Stromal cell of bone marrow (primary cell): ENCODE measurements around the gene LIMS3.
"Not testable (repeated sequence)": the region's sequence is repeated elsewhere in the genome, so short reads cannot be mapped to it uniquely, and the experiment has no call there.

ENCODE experiments used
- DNase-seq: peaks from one replicate; pipeline ENCODE4 v3.0.0-alpha.2; 2012; ENCODE audit warnings: low read depth

Gene LIMS3

GRCh38 chr2:109924481-109924880, 26.0 kb downstream of the LIMS3 start:
- DNase-seq = not testable (repeated sequence)

DNA sequence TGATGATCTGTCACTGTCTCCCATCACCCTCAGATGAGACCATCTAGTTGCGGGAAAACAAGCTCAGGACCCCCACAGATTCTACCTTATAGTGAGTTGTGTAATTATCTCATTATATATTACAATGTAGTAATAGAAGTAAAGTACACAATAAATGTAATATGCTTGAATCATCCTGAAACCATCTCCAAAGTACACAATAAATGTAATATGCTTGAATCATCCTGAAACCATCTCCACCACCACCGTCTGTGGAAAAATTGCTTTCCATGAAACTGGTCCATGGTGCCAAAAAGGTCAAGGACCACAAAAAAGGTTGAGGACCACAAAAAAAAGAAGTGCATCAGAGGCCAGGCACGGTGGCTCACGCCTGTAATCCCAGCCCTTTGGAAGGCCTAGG, 29.3 kb downstream of the LIMS3 start:
- DNase-seq = not testable (repeated sequence)

GRCh38 chr2:109929222-109929621, 30.7 kb downstream of the LIMS3 start:
- DNase-seq = not testable (repeated sequence)

- not testable (repeated sequence) for DNase-seq
Observed at GRCh38 chr2:109936534-109936933, 38.0 kb downstream of the LIMS3 start.

DNA sequence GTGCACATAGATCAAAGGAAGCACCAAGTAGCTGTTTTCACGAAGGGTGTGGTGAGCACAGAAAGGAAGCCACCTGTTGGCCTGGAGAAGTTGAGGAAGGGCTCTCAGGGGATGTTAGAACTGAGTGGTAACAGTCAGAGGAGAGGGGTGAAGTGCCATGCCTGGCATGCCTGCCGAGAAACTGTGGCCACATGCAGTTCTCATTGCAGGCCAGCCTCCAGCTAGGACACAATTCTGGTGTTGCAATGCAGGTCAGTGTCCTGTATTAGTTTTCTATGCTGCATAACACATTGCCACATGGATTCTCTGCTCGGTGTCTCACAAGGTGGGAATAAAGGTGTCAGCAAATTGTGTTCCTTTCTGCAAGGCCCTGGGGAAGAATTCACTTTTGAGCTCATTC, 46.9 kb downstream of the LIMS3 start:
- not testable (repeated sequence) for DNase-seq

GRCh38 chr2:109947262-109947958, 48.9 kb downstream of the LIMS3 start:
- DNase-seq = not testable (repeated sequence)

DNA sequence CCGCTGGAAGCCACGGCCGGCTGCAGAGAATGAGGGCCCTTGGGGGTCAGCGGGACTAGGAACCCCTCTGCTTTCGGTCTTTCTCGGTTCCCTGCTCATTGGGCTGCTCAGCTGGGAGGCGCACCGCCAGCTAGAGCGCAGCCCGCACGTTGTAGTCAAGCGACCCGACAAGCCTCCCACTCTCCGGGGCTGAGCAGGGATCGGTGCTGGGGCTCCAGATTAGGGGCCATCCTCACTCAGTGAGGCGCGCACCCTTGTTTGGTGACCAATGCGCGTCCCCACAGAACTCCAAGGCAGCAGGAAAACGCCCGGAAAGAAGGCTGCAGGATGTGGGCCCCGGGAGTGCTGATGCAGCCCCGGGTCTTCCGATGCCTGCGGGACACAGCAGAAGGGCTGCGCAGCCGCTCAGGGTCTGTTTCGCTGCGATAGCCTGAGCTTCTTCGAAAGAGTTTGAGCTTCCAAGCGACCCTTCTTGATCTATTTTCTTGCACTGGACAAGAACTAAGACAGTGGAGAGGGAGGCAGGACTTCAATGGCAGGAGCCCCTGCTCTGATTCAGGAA, 49.6 kb downstream of the LIMS3 start:
- DNase-seq = not testable (repeated sequence)

DNA sequence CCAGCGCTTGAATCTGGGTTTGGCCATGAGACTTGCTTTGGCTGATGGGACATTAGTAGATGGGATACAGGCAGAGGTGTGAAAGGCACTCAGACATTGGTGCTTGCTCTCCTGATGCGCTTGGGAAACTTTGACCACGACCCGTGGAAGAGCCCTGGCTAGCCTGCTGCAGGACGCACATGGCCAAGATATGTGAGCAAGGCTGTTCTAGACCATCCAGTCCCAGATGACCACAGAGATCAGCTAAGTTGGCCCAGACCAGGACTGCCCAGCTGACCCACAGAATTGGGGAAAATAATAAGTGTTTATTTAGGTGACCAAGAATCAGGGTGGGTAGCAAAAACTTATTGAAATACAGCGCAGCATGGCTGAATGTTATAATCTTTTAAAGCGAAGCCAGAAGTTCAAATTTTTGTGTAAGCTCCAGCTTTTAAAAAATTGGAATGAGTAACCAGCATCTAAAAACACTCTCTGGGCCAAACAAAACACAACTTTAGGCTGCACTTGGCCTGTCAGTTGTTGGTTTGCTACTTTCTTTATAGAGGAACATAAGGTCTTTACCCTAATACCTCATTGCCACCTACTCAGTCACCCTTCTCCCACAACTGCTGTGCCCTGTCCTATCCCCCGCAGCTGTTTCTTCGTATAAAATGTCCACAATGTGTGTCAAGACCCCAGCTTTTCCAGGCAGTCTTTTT, 51.8 kb downstream of the LIMS3 start:
- not testable (repeated sequence) for DNase-seq

GRCh38 chr2:109963942-109964341, 65.5 kb downstream of the LIMS3 start:
- not testable (repeated sequence) for DNase-seq

DNA sequence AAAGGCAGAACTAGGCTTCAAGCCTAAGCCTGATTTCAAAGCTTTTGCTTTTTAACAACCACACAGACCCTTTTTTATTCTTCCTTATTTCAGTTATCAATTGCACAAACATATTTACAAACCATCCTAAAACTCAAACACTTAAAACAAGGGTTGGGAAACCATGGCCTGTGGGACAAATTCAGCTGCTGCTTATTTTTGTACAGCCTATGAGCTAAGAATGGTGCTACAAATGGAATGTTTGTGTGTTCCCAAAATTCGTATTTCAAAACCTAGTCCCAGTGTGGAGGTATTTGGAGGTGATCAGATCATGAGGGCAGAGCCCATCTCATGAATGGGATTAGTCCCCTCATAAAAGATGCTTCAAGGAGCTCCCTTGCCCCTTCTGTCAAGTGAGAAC, 67.0 kb downstream of the LIMS3 start:
- not testable (repeated sequence) for DNase-seq

GRCh38 chr2:109966107-109966736, 67.7 kb downstream of the LIMS3 start:
- DNase-seq = not testable (repeated sequence)

DNA sequence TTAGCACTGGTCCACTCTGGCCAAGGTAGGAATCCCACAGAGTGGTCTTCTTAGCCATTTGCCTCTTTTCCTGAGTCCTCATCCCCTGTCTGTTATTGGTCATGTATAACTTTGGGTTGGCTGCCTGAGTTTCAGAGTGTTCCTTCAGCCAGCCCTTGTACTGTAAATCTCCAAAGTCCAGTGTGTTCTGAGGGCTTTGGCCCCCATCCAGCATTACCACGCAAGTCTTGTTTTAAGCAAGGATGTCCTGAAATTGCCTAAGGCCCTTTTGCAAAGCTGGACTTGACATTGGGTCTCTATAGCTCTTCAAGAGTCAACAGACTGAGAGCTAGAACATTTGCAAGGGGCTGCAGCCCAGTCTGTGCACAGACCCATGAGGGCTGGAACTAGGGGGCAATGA, 68.4 kb downstream of the LIMS3 start:
- not testable (repeated sequence) for DNase-seq

DNA sequence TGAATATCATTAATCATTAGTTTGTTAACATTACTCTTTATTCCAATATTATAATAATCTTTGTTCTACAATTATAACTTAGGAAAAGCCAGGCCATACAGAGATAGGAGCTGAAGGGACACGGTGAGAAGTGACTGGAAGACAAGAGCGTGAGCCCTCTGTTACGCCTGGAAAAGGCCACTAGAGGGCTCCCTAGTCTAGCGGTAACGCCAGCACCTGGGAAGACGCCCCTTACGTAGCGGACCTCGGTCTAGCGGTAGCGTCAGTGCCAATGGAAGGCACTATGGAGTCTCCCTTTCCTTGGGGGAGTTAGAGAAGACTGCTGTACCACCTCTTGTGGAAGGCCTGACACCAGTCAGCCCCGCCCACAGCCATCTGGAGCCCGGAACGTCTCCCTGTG, 71.4 kb downstream of the LIMS3 start:
- DNase-seq = not testable (repeated sequence)

- not testable (repeated sequence) for DNase-seq
Observed at GRCh38 chr2:109971710-109972109, 73.2 kb downstream of the LIMS3 start.
